Body of pancreas (tissue), 4 donors: ENCODE measurements around the gene HACL1. TPM values are rescaled to one million over a fixed set of nuclear protein-coding genes. Genes with fewer than 3 reads are reported as not detected.
A peak's percentile ranks its signal among the peaks of the same experiment; 100 is the strongest.

ENCODE experiments used
- ATAC-seq: fragments of 150-250 bp; one replicate; pipeline ENCODE4 v1.9.1; 2016
- DNase-seq, 4 donors: peaks; one replicate each; pipeline ENCODE4 v3.0.0-alpha.2; 2019
- H3K27ac ChIP-seq, 4 donors: fragments of 200-600 bp; sonication (generic); 1 replicate in 3 of 4; 2 replicates in 1 of 4; pipeline versions ENCODE4 v1.5.1 to v1.6.1; 2016 to 2019; ENCODE audit warnings: mild to moderate bottlenecking in 1 of 4, mixed read lengths in 1 of 4, moderate library complexity in 1 of 4
- H3K27me3 ChIP-seq, 2 donors: fragments of 200-600 bp; sonication (generic); one replicate each; pipeline ENCODE4 v1.6.0; 2016; ENCODE audit warnings: mild to moderate bottlenecking in 1 of 2
- H3K36me3 ChIP-seq, 2 donors: fragments of 200-600 bp; sonication (generic); replicated peaks in 1 of 2; 2 replicates each; pipeline ENCODE4 v1.5.1; 2016; ENCODE audit warnings: low read depth in 2 of 2; ENCODE audit not compliant: insufficient read depth in 1 of 2
- H3K4me1 ChIP-seq: fragments of 200-600 bp; sonication (generic); one replicate; pipeline ENCODE4 v1.6.0; 2016
- H3K4me3 ChIP-seq, 2 donors: fragments of 200-600 bp; sonication (generic); 1 replicate in 1 of 2; 2 replicates in 1 of 2; pipeline ENCODE4 v1.5.1; 2016 to 2019
- H3K9me3 ChIP-seq, 3 donors: fragments of 200-600 bp; sonication (generic); 1 replicate in 2 of 3; 2 replicates in 1 of 3; pipeline ENCODE4 v1.5.1; 2016
- POLR2A ChIP-seq, 3 donors: fragments of 450-650 bp; IDR thresholded peaks; one replicate each; pipeline ENCODE4 v1.6.1; 2016; ENCODE audit warnings: antibody characterized with exemption in 3 of 3, mild to moderate bottlenecking in 2 of 3
- WGBS, 2 donors: methylation state at CpG; one replicate each; pipeline ENCODE4 v1.1.5; 2017; 5-methylcytosine and 5-hydroxymethylcytosine counted together
- intact Hi-C: fragments of 100-400 bp; cut with DNase I; formaldehyde crosslinking; loops from one replicate; pipeline ENCODE4 v1.15.1; 2023
- total RNA-seq, 2 donors: library from RNA; depleted of rRNA; stranded (reverse); fragments of >200 nt; gene quantifications; one replicate each; pipeline ENCODE4 v1.1.0, GENCODE V29; 2016
- TF ChIP-seq, protein P1 (sequence below), 7 experiments: fragments of 450-650 bp in 4 of 7; fragments of 200-600 bp in 3 of 7; sonication (generic) in 3 of 7; IDR thresholded peaks; one replicate each; pipeline ENCODE4 v1.5.1; 2016 to 2019; ENCODE audit warnings: antibody characterized with exemption in 7 of 7

HACL1 gene
- total RNA-seq, 2 donors from 2014 or later, result 12.5 to 19.5 TPM

DNA sequence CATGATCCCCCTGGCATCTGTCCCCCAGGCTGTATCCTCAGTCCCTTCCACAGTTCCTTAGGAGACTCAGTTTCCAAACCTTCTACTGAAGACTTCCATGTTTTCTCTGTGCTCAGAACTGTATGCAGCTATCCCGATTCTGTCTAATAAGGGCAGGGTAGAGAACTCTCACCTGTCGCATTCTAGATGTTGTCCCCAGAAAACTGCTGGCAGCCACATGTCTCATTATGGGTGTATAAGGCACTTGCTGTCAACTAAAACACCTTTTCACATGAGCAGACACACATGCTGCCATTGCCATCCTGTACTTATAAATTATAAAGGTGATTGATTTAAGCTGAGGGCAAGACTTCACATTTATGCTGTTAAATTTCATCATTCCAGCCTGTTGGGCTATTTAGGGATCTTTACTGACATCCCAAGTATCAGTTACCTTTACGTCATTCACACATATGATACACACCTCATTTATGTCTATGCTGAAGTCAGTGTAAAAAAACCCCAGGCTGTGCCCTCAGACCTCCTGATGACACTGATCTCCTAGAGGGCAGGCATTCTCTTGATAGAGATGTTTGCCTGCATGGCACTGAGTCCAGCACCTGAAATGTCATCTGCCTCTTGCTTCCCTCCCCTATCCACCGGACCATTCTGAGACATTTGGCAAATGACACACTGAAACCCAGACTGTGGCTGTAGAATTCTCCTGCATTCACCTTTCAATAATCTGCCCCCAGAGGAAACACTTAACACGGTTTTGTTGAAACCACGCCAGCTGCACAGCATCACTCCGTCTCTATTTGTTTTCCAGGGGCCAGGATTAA is 36.0 kb upstream of the HACL1 start:
- 72% methylated on average over 7 of the region's 7 CpGs for WGBS, 2 donors
- intact Hi-C loops, result no loop called here

DNA sequence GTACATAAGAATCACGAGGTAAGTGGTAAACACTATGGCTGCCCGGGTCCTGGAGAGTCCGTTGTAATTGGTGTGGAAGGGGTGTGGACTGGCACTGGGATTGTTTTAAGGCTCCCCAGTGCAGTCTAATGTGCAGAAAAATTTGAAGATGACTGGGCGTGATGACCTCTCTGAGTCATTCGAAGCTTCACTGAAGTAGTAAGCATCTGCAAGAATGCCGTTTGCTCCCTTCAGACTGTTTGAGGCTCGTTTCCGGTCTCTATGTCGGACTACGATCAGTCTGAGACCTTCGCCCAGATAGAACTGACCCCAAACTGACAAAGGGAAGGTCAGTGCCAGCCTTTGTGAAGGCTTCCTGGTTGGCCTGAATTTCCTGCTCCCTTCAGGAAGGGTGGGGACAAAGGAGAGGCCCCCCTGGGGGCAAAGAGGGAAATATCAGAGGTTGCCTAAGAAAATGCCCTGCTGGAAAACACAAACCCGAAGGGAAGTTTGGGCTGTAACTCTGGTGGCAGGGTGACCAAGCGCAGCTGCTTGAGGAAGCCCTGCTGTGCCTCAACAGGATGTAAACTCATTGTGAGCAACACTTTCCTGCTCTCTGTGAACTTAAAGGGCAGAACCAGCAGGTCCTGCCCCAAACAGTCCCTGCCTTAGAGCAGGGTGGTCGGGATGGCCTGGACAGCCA is 34.8 kb upstream of the HACL1 start:
- peaks cover 25% of the 10 kb centered on the region for H3K4me1 ChIP-seq
- no peaks in the 10 kb centered on the region for H3K9me3 ChIP-seq
- no peaks in the 10 kb centered on the region for H3K36me3 ChIP-seq
- DNase-seq (peak in 1 of 4 donors; percentile 20), ATAC-seq (peak; percentile 65)
- no peak overlapping the region for H3K4me3 ChIP-seq
- no peaks in the 10 kb centered on the region for H3K27me3 ChIP-seq
- peak overlapping the region in 2 of 4 donors; percentile 6 to 18 for H3K27ac ChIP-seq
- no peak for TF ChIP-seq POLR2A (IDR thresholded peaks at IDR 0.05)
- TF ChIP-seq, protein P1, sequence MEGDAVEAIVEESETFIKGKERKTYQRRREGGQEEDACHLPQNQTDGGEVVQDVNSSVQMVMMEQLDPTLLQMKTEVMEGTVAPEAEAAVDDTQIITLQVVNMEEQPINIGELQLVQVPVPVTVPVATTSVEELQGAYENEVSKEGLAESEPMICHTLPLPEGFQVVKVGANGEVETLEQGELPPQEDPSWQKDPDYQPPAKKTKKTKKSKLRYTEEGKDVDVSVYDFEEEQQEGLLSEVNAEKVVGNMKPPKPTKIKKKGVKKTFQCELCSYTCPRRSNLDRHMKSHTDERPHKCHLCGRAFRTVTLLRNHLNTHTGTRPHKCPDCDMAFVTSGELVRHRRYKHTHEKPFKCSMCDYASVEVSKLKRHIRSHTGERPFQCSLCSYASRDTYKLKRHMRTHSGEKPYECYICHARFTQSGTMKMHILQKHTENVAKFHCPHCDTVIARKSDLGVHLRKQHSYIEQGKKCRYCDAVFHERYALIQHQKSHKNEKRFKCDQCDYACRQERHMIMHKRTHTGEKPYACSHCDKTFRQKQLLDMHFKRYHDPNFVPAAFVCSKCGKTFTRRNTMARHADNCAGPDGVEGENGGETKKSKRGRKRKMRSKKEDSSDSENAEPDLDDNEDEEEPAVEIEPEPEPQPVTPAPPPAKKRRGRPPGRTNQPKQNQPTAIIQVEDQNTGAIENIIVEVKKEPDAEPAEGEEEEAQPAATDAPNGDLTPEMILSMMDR (IDR thresholded peaks at IDR 0.05), result no peak
- intact Hi-C loops, result no loop called here
- WGBS, 2 donors, result 75 to 92% methylated on average over 13 to 14 of the region's 14 CpGs

More for the DNA sequence above, 36.0 kb upstream of the HACL1 start:
- no peaks in the 10 kb centered on the region for H3K36me3 ChIP-seq
- no peak for DNase-seq
- ATAC-seq, result no peak
- H3K4me3 ChIP-seq, result no peak overlapping the region
- peaks cover 25% of the 10 kb centered on the region for H3K4me1 ChIP-seq
- no peaks in the 10 kb centered on the region for H3K9me3 ChIP-seq
- TF ChIP-seq, protein P1 (IDR thresholded peaks at IDR 0.05), result no peak
- no peak for TF ChIP-seq POLR2A (IDR thresholded peaks at IDR 0.05)
- no peaks in the 10 kb centered on the region for H3K27me3 ChIP-seq
- H3K27ac ChIP-seq, result no peak overlapping the region

DNA sequence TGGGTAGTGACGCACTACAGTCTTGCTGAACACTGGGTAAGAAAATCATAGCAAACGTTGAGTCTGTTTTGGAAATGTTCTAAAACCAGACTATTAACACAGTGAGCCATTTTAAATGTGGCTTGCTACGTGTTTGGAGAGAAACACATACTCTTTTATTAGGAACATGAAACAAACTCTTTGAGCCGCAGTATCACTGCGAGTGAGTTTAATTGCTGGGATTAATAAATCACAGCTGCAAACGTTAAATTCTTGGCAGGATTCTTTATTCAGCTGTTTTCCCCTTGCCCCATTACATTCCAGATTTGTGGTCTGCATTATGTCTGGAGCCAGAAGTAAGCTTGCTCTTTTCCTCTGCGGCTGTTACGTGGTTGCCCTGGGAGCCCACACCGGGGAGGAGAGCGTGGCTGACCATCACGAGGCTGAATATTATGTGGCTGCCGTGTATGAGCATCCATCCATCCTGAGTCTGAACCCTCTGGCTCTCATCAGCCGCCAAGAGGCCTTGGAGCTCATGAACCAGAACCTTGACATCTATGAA is 33.8 kb upstream of the HACL1 start:
- TF ChIP-seq, protein P1 (IDR thresholded peaks at IDR 0.05), result no peak
- TF ChIP-seq POLR2A (IDR thresholded peaks at IDR 0.05), result no peak
- intact Hi-C loops, result no loop called here
- peak; percentile 19 for ATAC-seq
- Histone ChIP-seq H3K9me3 (no peaks in the 10 kb centered on the region), H3K27me3 (no peaks in the 10 kb centered on the region), H3K4me1 (peaks cover 32% of the 10 kb centered on the region), H3K4me3 (no peak overlapping the region), H3K27ac (peak overlapping the region in 2 of 4 donors; percentile 6 to 35), H3K36me3 (no peaks in the 10 kb centered on the region)
- 68% methylated on average over 8 to 13 of the region's 13 CpGs for WGBS, 2 donors
- DNase-seq, result peak in 1 of 4 donors; percentile 27

DNA sequence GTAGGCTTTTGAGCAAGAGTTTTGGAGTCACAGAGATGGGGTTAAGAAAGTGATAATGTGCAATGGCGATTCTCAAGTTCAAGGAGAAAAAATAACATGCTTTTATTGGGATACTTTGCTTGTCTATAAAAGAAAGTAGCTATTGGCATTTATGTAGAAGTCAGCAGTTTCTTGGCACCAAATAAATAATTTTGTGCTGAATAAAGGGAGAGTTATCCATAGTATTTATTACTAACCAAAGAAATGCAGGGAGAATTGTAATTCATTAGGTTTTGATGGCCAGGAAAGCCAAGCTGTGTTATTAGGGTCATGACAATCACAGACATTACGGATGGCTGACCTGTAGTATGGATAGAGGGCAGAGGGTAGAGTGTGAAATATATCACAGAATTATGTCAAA is 33.3 kb upstream of the HACL1 start:
- Histone ChIP-seq H3K4me1 (peaks cover 32% of the 10 kb centered on the region), H3K27ac (peak overlapping the region in 1 of 4 donors; percentile 35)

More for the DNA sequence above, 33.3 kb upstream of the HACL1 start:
- no peaks in the 10 kb centered on the region for H3K36me3 ChIP-seq
- TF ChIP-seq POLR2A (IDR thresholded peaks at IDR 0.05), result no peak
- TF ChIP-seq, protein P1 (IDR thresholded peaks at IDR 0.05), result no peak
- no peaks in the 10 kb centered on the region for H3K27me3 ChIP-seq
- 65 to 71% methylated on average over 2 of the region's 2 CpGs for WGBS, 2 donors
- H3K9me3 ChIP-seq, result no peaks in the 10 kb centered on the region
- ATAC-seq (no peak), DNase-seq (no peak)
- intact Hi-C loops, result no loop called here
- no peak overlapping the region for H3K4me3 ChIP-seq
